NCI-H446 (cell line): ENCODE results near the gene SKI.
"Not testable (repeated sequence)": the region's sequence is repeated elsewhere in the genome, so short reads cannot be mapped to it uniquely, and the experiment has no call there.

Experiments used
- DNase-seq, 2 experiments: peaks; one replicate each; lab custom pipeline; 2025; lab: John Stamatoyannopoulos, UW

The SKI gene

GRCh38 chr1:2291577-2291976 is 63.5 kb downstream of the SKI start:
- DNase-seq = no peak

DNA sequence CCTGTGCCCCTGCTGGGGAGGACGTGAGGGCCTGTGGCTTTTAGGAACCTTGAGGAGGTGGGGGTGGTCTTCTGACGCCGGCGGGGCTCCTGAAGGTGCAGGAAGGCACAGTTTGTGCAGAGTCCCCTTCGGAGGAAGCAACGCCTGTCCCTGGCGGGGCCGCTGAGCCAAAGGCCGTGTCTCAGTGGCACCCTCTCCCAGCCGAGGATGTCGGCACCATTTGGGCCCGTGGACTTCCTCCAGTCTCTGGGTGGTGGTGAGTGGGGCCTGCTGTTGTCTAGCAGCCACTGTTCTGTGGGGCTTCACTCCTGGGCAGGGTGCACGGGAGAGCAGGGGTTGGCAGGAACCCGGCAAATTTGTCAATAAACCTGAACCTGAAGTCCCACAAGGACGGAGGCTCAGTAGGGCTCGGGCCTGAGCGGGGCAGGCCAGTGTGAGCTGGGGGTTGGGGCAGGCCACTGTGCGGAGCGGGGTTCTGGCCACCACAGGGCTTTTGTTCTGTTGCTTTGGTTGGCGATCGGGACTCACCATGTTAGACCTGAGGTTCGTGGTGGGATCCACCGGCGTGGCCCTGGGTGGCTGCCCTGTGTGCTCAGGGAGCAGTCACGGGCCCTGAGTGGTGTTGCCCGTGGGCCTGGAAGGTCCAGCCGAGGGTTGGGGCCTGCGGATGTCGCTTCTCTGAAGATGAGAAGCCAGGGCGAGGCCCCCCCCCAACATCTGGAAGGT is 64.8 kb downstream of the SKI start:
- no peak for DNase-seq

DNA sequence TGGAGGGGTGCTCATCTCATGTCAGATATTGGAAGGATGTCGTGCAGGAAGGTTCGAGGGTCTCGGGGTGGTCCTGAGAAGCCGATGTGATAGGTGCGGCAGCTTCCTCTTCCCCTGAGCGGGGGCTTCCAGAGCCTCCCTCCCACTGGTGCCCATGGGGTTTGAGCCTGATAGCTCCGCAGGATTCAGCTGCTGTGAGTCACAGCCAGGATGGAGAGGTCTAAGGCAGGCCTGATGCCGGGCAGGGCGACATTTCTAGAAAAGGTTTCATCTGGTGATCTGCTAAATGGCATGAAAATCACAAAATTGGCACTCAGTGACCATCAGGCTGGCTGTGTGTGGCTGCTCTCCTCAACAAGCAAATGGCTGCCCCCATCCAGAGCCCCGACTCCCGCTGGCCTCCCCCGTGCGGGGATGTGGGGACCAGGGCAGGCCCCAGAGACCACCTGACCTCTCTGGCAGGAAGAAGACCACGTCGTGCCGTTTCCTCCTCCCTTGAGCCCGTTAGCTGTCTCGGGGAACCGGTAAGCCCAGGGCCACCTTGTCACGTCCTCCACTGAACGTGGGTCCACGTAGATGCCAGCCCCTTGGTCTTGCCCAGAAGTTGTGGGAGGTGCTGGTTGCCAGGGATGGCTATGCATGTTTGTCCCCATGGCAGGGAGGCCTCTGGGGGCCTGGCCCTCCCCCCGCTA is 66.1 kb downstream of the SKI start:
- no peak for DNase-seq

DNA sequence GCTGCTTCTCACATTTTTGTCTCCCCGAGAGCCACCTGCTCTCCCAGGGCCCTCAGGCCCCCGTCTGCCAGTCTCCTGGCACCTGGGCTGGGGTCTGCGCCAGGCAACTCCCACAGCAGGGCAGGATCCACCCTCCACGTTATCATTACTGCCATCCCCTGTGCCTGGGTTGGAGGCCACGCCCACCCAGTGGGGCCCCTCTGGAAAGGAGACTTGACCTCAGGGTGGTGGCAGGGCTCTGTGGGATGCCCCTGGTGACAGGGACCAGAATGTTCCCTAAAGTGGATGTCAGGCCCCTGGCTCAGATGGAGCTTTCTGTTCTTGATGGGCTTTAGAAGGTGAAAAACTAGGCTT is 66.6 kb downstream of the SKI start:
- no peak for DNase-seq

DNA sequence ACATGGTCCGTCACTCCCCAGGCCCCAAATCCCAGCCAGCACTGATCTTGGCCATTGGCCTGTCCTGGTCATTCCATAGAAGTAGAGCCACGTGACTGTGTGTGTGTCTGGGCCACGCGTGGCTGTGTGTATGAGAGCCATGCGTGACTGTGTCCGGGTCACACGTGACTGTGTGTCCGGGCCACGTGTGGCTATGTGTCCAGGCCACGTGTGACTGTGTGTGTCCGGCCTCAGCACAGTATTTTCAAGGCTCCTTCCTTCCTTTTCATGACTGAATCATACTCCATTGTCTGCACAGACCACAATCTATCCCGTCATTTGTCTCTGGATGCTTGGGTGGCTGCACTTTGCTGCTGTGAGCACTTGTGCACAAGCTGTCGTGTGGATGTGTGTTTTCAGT is 67.4 kb downstream of the SKI start:
- DNase-seq = no peak

DNA sequence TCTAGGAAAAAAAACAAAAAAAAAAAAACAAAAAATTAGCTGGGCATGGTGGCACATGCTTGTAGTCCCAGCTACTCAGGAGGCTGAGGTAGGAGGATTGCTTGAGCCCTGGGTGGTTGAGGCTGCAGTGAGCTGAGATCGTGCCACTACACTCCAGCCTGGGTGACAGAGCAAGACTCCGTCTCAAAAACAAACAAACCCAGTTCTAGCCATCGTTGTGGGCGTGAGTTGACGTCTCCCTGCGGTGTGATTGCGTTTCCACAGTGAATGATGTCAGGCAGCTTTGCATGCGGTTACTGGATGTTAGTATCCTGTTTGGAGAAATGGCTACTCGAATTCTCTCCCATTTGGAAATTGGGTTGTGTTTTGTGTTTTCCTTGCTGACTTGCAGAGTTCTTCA is 68.1 kb downstream of the SKI start:
- not testable (repeated sequence) for DNase-seq

DNA sequence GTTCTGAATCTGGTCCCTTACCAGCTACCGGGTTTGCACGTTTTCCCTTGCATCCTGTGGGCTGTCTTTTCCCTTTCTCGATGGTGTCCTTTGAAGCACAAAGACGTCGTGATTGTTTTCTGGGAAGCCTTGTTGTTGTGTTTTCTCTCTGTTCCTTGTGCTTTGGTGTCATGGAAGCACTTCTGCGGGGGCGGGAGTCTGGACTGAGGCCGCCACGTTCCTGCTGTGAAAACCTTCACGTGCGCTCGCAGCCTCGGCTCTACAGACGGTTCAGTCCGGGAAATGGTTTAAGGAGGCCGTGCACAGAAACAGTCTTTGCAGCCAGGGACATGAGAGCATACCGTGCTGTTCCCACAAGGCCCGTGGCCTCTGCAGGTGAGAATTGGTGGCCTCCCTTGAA is 68.5 kb downstream of the SKI start:
- no peak for DNase-seq

GRCh38 chr1:2297246-2298011 is 69.3 kb downstream of the SKI start:
- no peak for DNase-seq

DNA sequence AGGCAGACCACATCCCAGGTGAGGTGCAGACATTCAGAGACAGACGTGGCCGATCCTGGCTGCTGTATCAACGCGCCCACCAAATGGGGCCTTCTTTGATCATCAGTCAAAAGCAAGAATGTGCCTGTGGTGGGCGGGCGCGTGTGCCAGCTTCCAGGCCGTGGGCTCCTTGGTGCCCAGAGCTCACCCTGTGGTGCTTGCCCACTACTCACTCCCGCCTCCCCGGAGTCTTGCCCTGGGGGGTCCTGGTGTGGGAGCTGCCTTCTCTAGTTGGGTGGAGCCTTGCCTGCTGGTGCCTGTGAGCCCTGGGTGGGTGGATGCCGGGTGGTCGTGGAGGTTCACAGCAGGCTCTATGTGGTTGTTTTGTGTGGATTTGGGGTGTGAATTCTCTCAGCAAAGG is 70.6 kb downstream of the SKI start:
- DNase-seq = no peak

DNA sequence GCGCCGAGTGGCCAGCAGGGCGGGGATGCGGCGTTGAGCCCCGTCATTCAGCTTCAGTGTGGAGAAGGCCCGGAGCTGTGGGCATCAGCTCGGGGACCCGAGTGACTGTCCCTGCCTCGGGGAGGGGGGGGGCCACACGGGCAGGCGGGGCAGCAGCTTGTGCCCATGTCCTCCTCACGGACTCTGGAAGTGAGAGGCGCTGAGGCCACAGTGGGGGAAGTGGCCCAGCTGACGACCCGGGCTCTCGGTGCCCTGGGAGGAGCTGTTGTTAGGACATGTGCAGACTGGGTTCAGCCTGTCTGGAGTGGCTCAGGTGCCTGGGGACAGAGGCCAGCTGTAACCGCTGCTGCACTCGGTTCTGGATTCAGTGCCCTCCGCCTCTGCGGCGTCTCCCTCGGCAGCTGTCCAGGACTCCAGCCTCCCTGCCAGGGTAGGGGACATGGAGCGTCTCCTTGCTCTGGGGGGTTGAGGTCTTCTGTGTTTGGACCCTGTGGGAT is 71.1 kb downstream of the SKI start:
- DNase-seq = no peak

DNA sequence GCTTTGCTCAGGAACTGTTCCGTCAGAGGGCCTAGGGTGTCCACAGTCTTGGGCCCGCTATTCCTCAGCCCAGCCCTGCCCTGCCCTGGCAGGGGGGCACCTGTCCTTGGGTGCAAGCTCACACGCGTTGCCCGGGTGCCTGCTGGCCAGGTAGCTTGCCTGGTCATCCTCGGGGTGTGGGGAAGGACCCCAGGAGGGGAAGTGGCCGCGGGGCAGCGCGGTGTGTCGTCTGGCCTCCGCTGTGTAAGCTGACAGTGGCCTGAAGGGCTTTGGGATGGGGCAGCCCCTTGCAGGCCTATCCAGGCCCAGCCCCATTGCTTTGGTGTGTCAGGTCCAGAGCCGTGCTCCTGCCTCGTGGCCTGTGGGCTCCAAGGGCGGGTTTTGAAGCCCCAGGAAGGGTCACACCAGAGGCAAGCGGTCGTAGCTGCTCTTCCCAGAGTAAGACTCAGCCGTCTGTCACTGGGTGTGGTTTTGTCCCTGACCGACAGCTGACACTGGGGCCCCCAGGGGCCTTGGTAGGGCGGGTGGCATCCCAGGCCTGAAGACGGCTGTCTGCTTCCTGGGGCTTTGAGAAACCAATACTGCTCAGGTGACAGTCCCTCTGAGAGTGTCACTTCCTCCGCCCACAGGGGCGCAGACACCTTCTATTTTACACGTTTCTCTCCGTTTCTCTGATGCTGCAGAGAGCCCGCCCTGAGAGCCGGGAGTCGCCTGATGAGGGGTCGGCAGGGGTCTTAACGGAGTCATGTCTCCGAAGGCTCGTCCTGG is 72.1 kb downstream of the SKI start:
- no peak for DNase-seq

DNA sequence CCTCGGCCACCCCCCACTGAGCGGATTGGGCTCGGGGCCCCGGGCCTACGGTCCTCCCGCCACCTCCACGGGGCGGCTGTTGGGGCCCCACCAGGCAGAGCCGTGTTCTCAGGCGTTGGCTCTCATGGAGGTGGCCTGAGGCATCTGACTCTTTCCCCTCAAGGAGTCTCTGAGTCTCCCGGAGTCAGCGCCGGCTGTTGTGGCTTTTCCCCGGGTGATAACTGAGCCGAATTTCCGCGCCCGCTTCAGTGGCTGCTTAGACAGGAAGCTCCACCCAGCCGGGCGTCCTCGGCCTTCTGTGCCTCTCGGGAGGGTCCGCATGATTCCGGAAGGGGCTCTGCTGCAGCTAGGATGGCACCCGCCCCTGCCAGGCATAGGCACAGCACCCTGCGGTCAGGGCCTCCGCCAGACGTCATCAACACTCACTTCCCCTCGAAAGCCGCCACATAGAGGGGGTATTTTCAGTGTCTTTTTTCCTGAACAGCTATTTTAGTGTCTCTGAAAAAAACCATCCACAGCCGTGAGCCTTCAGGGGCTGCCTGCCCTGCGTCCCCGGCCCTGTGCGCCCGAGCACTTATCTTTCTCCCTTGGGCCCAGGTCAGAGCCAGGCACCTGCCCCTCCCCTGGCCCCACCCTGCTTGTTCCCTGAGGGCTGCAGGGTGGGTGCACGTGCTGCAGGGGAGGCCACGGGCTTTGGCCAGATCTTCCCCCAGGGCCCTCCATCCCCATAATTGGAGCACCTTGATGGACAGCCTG is 72.9 kb downstream of the SKI start:
- DNase-seq = no peak

DNA sequence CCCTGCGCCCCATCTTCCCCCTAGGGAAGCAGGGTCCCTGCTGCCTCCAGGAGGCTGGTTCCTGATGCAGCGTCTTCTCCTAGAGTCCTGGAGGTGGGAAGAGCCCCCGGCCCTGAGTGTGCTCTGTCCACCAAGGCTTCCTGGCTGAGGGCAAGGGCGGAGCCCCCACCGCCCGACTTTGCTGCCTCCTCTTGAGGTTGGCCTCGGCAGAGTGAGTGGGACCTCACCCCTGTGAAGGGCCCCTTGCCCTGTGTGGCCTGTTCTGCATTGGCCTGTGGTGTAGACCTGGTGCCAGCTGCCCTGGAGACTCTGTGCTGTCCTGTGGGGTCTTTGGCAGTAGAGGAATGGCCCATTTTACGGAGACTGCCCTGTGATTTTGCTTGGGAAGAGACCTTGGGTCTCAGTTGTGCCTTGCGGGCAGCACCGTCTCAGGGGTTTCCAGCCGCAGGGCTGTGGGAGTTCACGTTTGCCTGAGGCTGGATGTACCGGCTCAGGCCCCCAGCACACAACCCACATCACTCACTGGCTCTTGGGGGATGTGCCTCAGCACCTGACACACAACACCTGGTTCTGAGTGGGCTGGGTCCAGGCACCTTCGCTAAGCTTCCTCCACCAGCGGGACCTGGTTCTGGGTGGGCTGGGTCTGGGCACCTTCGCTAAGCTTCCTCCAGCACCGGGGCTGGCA is 73.6 kb downstream of the SKI start:
- no peak for DNase-seq

DNA sequence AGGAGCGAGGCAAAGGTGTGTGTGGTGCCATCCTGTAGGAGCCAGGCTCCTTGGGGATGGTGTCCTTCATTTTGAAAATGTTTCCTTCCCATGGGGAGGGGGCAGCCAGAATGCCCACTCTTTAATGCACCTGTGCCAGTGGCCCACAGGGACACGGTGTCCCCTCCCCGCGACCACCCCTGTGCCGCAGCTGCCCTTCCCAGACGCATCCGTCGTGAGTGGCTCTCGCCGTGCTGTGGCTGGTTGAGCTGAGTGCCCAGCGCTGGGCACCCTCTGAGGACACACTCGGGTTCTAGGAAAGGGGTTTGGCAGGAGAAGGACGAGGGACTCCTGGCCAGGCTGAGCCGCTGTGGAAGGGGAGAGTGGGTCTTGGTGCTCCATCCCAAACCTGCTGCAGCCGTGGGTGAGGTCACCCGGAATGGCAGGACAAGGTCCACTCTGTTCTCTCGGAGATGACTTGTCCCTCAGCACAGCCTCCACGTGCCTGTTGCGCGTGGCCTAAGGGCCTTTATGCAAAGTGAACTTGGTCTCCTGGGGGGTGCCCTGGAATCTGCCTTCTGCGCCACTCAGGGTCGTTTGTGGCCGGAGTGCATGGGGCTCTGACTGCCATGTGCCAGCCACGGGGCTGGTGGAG is 74.3 kb downstream of the SKI start:
- no peak for DNase-seq

GRCh38 chr1:2303016-2303775 is 75.1 kb downstream of the SKI start:
- DNase-seq = no peak

DNA sequence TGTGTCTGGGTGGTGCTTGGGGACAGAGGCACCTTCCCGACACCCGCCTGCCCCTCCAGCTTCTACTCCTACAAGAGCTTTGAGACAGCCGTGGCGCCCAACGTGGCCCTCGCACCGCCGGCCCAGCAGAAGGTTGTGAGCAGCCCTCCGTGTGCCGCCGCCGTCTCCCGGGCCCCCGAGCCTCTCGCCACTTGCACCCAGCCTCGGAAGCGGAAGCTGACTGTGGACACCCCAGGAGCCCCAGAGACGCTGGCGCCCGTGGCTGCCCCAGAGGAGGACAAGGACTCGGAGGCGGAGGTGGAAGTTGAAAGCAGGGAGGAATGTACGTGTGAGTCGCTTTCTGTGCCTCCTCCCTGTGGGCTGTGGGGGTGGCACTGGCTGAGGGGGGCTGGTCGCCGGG is 75.7 kb downstream of the SKI start:
- DNase-seq = no peak

DNA sequence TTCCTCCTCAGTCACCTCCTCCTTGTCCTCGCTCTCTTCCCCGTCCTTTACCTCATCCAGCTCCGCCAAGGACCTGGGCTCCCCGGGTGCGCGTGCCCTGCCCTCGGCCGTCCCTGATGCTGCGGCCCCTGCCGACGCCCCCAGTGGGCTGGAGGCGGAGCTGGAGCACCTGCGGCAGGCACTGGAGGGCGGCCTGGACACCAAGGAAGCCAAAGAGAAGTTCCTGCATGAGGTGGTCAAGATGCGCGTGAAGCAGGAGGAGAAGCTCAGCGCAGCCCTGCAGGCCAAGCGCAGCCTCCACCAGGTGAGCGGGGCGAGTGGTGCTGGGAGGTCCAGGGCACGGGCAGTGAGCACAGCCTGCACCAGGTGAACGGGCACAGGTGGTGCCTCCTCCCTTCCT is 76.2 kb downstream of the SKI start:
- no peak for DNase-seq

DNA sequence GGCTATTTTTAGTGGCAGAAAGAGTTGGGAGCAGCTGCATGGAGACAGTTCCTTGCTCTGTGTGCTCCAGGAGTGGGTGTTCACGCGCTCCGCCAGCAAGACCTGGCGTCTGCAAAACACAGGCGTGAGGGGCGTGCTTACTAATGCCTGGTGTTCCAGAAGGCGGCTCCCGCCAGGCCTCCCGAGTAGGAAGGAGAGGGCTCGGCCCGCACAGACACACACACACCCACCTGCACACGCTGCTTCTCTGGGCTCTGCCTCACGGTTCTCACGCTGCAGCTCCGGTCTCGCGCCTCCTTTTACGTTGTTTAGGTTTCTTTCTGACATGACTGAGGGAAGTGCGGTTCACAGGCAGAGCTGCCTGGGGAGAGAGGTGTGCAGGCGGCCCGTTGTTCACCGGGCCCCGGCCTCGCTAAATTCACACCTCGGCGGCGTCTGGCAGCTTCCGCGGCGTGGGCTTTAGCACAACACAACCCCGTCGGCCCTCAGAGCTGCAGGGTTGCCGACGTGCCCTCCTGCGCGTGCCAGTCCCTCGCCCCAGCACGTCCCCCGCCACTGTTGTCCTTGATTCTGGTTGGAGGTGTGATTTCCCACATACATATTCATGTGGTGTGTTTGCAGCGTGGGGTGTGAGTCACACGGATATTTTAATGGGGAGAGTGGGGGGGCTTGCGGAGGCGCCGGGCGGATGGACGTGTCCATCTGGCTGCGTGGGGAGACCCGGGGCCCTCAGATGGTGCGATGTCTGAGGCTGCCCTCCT is 77.0 kb downstream of the SKI start:
- DNase-seq = no peak
